Measurements from ENCODE around the gene GPC6.

The GPC6 gene

GRCh38 chr13:93226623-93227279 lies at the start of gene GPC6:
Gene GPC6 (plus strand): TSS chr13:93226807.
- TF ChIP-seq CTCF (IDR thresholded peaks at IDR 0.05; ENCODE audit: low read depth, low read length) = no peak
- H3K4me3 ChIP-seq (ENCODE audit: low read depth, low read length) = peak within 1 kb of the TSS; percentile 78

- no peak for TF ChIP-seq CTCF (IDR thresholded peaks at IDR 0.05; ENCODE audit: low read depth, low read length)
- H3K4me3 ChIP-seq (ENCODE audit: low read depth, low read length) = no peak overlapping the region
These were observed 46.1 kb upstream of the GPC6 start for GRCh38 chr13:93180356-93180969.

DNA sequence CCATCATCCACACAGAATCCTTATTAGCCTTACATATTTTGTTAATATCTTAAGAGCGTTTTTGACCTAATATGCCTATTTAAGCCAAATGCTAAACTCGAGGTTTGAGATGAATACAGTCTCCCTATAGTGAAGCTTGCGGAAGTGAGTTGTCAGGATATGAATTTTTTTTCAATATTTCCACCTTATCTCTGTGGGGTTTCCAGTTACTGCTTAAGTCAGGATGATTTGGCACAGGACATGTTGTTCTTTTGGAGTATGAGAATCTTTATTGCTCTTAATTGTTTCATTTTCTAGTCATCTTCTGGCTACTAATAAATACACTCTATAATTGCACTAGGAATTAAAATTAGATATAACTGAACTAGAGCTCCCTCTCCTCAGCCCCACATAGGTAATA lies 44.2 kb upstream of the GPC6 start:
- TF ChIP-seq CTCF (IDR thresholded peaks at IDR 0.05; ENCODE audit: low read depth, low read length) = no peak
- no peak overlapping the region for H3K4me3 ChIP-seq (ENCODE audit: low read depth, low read length)

- TF ChIP-seq CTCF (IDR thresholded peaks at IDR 0.05; ENCODE audit: low read depth, low read length) = no peak
- no peak overlapping the region for H3K4me3 ChIP-seq (ENCODE audit: low read depth, low read length)
These were observed 43.3 kb upstream of the GPC6 start for GRCh38 chr13:93183302-93183701.

GRCh38 chr13:93190006-93190405 lies 36.6 kb upstream of the GPC6 start:
- H3K4me3 ChIP-seq (ENCODE audit: low read depth, low read length) = no peak overlapping the region
- no peak for TF ChIP-seq CTCF (IDR thresholded peaks at IDR 0.05; ENCODE audit: low read depth, low read length)

- no peak overlapping the region for H3K4me3 ChIP-seq (ENCODE audit: low read depth, low read length)
- TF ChIP-seq CTCF (IDR thresholded peaks at IDR 0.05; ENCODE audit: low read depth, low read length) = no peak
These were observed 32.9 kb upstream of the GPC6 start for GRCh38 chr13:93193682-93194081.

DNA sequence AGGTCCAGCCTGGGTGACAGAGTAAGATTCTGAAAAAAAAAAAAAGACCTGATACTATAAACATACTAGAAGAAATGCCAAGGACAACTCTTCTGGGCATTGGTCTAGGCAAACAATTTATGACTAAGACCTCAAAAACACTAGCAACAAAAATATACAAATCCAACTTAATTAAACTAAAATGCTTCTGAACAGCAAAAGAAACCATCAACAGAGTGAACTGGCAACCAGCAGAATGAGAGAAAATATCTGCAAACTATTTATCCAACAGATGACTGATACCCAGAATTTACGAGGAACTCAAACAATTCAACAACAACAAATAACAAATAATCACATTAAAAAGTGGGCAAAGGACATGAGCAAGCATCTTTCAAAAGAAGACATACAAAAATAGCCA lies 26.8 kb upstream of the GPC6 start:
- TF ChIP-seq CTCF (IDR thresholded peaks at IDR 0.05; ENCODE audit: low read depth, low read length) = no peak
- no peak overlapping the region for H3K4me3 ChIP-seq (ENCODE audit: low read depth, low read length)

Data from WI38 (cell line).